GM23338 (cell line): ENCODE results near the gene KLHL26.

ENCODE experiments used
- CREB1 ChIP-seq: fragments of 250-450 bp; sonication (Bioruptor Pico); IDR thresholded peaks from 2 replicates; pipeline ENCODE4 v1.5.0; 2020; ENCODE audit warnings: low read depth, mild to moderate bottlenecking, moderate library complexity
- EZH2 ChIP-seq: fragments of 200-600 bp; sonication (generic); IDR thresholded peaks from one replicate; pipeline ENCODE4 v1.8.0; 2017; ENCODE audit warnings: antibody characterized with exemption, mild to moderate bottlenecking, low read depth; ENCODE audit not compliant: unreplicated experiment
- EZH2phosphoT487 ChIP-seq: fragments of 200-600 bp; sonication (generic); IDR thresholded peaks from one replicate; pipeline ENCODE4 v1.8.1; 2018; ENCODE audit warnings: antibody characterized with exemption; ENCODE audit not compliant: unreplicated experiment
- JUNB ChIP-seq: IDR thresholded peaks from one replicate; pipeline ENCODE4 v1.6.1; 2016; ENCODE audit warnings: antibody characterized with exemption; ENCODE audit not compliant: unreplicated experiment
- POLR2AphosphoS5 ChIP-seq: IDR thresholded peaks from 2 replicates; pipeline ENCODE4 v1.6.1; 2016; ENCODE audit warnings: antibody characterized with exemption, low read depth
- STAT1 ChIP-seq: IDR thresholded peaks from one replicate; pipeline ENCODE4 v1.6.1; 2016; ENCODE audit warnings: antibody characterized with exemption; ENCODE audit not compliant: unreplicated experiment
- ZNF114 ChIP-seq: fragments of 250-450 bp; sonication (Bioruptor Pico); IDR thresholded peaks from 2 replicates; pipeline ENCODE4 v1.5.0; 2020; ENCODE audit warnings: mild to moderate bottlenecking, moderate library complexity
- ZNF331 ChIP-seq: fragments of 250-450 bp; sonication (Bioruptor Pico); IDR thresholded peaks from 2 replicates; pipeline ENCODE4 v1.5.0; 2020; ENCODE audit warnings: low read depth, mild to moderate bottlenecking, moderate library complexity
- ZNF462 ChIP-seq: fragments of 250-450 bp; sonication (Bioruptor Pico); IDR thresholded peaks from 2 replicates; pipeline ENCODE4 v1.5.0; 2020; ENCODE audit warnings: mild to moderate bottlenecking, moderate library complexity
- TF ChIP-seq, protein P1 (sequence below), 2 experiments: fragments of 200-600 bp in 1 of 2; sonication (generic) in 1 of 2; conservative IDR thresholded peaks; 2 replicates each; pipeline versions ENCODE4 v1.5.1 to v1.6.1; 2016 to 2017; ENCODE audit warnings: antibody characterized with exemption in 2 of 2, low read depth in 2 of 2, mild to moderate bottlenecking in 2 of 2, moderate library complexity in 1 of 2
- TF ChIP-seq, protein P2 (sequence below): IDR thresholded peaks from one replicate; pipeline ENCODE4 v1.6.1; 2018; ENCODE audit warnings: antibody characterized with exemption; ENCODE audit not compliant: unreplicated experiment
- TF ChIP-seq, protein P3 (sequence below): IDR thresholded peaks from 2 replicates; pipeline ENCODE4 v1.6.1; 2016; ENCODE audit warnings: antibody characterized with exemption

DNA sequence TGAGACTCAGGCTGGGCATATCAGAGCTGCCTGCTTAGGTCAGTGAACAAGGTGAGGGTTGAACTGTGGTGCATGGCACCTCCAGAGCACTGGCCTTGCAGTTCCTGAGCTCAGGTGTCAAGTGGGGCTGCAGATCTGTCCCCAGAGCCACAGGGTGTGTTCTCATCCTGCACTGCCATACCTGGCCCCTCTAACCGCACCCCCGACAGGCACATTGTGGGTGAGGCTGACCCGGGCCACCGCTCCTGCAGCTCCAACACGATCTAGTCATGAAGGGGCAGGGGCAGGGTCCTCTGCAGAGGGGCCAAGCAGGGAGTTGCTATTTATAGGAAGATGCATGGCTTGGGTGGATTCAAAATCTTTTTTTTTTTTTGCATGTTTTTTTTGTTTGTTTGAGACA is 30.0 kb downstream of the KLHL26 start:
- TF ChIP-seq EZH2 (no peak), POLR2AphosphoS5 (no peak), EZH2phosphoT487 (no peak), CREB1 (no peak), JUNB (no peak), ZNF331 (no peak), ZNF462 (CRISPR knock-in tag) (no peak), STAT1 (no peak), ZNF114 (CRISPR knock-in tag) (no peak)
- TF ChIP-seq, protein P1, sequence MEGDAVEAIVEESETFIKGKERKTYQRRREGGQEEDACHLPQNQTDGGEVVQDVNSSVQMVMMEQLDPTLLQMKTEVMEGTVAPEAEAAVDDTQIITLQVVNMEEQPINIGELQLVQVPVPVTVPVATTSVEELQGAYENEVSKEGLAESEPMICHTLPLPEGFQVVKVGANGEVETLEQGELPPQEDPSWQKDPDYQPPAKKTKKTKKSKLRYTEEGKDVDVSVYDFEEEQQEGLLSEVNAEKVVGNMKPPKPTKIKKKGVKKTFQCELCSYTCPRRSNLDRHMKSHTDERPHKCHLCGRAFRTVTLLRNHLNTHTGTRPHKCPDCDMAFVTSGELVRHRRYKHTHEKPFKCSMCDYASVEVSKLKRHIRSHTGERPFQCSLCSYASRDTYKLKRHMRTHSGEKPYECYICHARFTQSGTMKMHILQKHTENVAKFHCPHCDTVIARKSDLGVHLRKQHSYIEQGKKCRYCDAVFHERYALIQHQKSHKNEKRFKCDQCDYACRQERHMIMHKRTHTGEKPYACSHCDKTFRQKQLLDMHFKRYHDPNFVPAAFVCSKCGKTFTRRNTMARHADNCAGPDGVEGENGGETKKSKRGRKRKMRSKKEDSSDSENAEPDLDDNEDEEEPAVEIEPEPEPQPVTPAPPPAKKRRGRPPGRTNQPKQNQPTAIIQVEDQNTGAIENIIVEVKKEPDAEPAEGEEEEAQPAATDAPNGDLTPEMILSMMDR (conservative IDR thresholded peaks at IDR 0.05; ENCODE audit: low read depth in 2 of 2), result no peak
- TF ChIP-seq, protein P2, sequence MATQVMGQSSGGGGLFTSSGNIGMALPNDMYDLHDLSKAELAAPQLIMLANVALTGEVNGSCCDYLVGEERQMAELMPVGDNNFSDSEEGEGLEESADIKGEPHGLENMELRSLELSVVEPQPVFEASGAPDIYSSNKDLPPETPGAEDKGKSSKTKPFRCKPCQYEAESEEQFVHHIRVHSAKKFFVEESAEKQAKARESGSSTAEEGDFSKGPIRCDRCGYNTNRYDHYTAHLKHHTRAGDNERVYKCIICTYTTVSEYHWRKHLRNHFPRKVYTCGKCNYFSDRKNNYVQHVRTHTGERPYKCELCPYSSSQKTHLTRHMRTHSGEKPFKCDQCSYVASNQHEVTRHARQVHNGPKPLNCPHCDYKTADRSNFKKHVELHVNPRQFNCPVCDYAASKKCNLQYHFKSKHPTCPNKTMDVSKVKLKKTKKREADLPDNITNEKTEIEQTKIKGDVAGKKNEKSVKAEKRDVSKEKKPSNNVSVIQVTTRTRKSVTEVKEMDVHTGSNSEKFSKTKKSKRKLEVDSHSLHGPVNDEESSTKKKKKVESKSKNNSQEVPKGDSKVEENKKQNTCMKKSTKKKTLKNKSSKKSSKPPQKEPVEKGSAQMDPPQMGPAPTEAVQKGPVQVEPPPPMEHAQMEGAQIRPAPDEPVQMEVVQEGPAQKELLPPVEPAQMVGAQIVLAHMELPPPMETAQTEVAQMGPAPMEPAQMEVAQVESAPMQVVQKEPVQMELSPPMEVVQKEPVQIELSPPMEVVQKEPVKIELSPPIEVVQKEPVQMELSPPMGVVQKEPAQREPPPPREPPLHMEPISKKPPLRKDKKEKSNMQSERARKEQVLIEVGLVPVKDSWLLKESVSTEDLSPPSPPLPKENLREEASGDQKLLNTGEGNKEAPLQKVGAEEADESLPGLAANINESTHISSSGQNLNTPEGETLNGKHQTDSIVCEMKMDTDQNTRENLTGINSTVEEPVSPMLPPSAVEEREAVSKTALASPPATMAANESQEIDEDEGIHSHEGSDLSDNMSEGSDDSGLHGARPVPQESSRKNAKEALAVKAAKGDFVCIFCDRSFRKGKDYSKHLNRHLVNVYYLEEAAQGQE, result no peak
- TF ChIP-seq, protein P3, sequence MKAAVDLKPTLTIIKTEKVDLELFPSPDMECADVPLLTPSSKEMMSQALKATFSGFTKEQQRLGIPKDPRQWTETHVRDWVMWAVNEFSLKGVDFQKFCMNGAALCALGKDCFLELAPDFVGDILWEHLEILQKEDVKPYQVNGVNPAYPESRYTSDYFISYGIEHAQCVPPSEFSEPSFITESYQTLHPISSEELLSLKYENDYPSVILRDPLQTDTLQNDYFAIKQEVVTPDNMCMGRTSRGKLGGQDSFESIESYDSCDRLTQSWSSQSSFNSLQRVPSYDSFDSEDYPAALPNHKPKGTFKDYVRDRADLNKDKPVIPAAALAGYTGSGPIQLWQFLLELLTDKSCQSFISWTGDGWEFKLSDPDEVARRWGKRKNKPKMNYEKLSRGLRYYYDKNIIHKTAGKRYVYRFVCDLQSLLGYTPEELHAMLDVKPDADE, result no peak
